ENCODE measurements around the gene OR5AL1.
"Not testable (repeated sequence)": the region's sequence is repeated elsewhere in the genome, so short reads cannot be mapped to it uniquely, and the experiment has no call there.

The OR5AL1 gene

DNA sequence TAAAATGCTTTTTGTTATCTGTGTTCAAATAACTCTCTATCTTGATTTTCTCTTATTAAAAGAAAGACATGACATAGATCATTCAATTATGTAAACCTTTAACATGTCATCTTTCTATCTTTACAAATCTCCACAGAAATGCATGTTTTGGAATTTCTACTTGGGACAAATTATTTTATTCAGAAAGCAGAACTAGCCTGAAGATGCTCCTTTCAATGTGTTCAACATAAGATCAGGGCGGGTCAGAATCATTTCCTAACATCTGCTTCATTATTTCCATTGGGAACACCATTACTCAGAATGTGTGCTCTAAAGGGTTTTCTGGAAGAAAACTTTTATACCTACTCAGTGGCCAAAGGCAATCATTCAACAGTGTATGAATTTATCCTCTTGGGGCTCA, at the start of gene OR5AL1:
Gene OR5AL1, plus strand, starts transcription at position 301 of the 400 bp plus-strand sequence.
- no peak for DNase-seq

DNA sequence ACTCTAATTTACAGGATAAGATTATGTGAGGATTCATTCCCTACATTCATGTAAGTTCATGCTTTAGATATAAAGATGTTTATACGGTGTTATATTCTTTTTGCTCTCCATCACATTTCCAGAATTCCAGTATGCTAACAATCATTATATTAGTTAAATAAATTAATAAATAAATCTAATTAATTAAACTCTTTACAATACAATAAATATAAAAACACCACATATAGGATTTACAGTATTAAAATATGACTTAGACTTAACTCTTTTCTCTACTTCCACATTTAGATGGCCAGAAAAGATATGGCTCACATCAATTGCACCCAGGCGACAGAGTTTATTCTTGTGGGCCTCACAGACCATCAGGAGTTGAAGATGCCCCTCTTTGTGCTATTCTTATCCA, 37.2 kb upstream of the OR5AL1 start, which contains the start of gene OR8U1:
Gene OR8U1, plus strand, starts transcription at position 301 of the 400 bp plus-strand sequence. Its CDS starts 0 bp downstream, at position 301.
- no peak for DNase-seq

DNA sequence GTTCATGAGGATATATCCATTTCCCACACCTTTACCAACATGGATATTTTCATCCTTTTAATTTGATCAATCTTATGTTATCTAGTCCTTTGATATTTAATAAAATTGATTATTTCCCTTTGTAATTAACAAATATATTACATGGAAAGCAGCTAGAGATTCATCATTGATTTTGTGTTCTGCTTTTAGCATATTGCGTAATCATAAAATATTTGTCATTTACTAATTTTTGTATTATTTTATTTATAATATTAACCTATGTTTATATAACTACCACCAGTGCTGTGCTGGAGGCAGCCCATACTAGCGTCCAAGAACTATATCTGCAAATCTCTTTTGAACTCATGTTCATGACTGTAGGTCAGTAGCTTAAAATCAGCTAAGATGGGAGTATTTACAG, 32.4 kb upstream of the OR5AL1 start:
- DNase-seq: no peak

DNA sequence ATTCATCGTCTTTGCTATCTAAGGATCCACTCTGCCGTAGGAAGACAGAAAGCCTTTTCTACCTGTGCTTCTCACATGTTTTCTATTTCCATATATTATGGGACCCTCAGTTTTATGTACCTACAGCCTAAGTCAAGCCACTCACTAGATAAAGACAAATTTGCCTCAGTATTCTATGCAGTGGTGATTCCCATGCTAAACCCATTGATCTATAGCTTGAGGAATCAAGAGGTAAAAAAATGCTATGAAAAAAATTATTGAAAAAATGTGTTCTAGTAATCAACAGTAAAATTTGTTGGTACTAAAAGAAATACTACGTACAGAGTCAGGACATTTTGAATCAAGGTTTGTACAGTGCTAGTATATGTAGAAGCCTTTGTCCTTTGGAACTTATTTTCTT, 18.1 kb upstream of the OR5AL1 start:
- no peak for DNase-seq

DNA sequence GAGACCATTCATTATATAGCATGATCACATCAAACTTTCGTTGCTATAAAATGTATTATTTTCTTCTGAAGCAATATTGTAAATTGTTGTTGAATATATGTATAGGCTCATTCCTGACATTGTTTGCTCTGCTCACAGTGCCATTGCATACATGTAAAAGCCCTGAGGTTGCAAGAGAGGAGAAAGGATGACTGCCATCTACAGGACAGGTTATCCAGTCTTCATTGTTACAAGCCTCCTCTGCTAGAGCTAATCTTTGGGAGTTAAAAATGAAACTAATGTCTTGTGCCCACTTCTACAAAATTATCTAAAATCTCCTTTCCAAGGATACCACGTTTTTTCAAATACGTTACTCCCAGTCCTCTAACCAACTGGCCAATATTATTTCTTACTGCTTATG, 16.4 kb upstream of the OR5AL1 start:
- DNase-seq: no peak

DNA sequence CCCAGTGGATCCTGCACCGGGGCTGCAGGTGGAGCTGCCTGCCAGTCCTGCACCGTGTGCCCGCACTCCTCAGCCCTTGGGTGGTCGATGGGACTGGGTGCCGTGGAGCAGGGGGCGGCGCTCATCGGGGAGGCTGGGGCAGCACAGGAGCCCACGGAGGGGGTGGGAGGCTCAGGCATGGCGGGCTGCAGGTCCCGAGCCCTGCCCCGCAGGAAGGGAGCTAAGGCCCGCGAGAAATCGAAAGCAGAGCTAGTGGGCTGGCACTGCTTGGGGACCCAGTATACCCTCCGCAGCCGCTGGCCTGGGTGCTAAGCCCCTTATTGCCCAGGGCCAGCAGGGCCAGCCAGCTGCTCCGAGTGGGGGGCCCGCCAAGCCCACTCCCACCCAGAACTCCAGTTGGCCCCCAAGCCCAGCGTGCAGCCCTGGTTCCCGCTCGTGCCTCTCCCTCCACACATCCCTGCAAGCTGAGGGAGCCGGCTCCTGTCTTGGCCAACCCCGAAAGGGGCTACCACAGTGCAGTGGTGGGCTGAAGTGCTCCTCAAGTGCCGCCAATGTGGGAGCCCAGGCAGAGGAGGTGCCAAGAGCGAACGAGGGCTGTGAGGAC, 10.5 kb upstream of the OR5AL1 start:
- DNase-seq: not testable (repeated sequence)

DNA sequence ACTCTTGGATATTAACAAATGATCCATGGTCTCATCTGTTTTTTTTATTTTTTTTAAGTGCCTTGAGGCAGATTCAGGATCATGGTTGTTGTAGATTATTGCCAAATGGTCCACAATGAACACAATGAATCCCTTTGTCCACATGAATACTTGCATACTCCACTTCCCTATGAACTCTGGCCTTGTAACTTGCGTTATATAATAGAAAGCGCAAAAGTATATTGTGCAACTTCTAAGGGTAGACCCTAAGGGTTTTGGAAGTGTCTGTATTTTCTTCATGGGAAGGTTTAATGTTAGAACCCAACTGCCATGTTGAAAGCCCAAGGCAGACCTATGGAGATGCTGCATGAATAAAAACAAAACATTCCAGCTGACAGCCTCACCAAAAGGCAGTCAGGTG, 8.1 kb upstream of the OR5AL1 start:
- DNase-seq: no peak

DNA sequence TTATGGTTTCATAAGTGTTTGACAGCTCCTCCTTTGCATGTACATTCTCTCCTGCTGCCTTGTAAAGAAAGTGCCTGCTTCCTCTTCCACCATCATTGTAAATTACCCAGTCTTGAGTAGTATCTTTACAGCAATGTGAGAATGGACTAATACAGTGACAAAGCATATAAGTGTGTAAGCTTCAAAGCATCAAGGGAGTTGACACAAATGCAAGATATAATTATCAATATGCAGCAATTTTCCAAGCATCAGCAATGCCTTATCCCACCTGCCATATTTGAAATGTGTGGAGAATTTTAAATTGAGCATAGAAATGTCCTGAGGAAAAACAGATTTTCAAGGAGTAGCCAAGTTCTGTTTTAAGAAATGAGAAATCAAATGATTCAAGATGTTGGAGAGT, 1.7 kb upstream of the OR5AL1 start:
- no peak for DNase-seq

DNA sequence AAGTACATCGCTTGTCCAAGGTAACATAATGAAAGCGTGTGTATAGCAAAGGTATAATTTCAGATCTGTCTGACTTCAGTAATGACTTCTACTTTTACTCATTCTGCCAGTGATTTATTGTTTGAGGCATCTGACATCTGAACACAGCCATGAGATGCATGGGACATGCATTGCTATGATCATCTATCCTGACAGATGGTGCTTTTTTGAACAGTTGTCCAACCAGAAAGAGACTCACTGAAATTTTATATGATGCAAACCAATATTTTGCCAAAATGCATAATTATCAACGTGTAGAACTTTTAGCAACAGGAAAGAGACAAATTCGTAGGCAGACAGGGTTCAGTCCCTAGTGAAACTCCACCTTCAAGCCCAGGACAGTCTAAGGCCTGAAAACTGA, 41.0 kb downstream of the OR5AL1 start:
- no peak for DNase-seq

DNA sequence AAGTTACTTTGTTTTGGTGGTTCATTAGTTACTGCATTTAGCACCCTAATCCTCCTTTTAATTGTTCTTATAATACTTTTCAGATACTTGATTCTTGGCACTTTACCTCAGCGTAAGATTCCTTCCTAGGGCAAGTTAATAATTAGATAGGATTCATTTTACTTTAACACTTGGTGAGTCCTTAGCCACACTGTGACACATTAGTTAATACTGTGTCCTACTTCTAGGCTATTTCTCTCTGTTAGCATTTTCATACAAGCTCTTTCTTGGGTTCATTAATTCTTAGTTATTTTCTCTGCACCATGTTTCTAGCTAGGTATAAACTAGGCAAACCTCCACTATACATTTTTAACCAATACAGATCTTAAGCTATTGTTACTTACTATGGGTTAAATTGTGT, 44.6 kb downstream of the OR5AL1 start:
- DNase-seq: no peak
